ENCODE measurements around the gene RSPH10B2.
"Not testable (repeated sequence)": the region's sequence is repeated elsewhere in the genome, so short reads cannot be mapped to it uniquely, and the experiment has no call there.

GRCh38 chr7:6800331-6800730 lies 46.4 kb downstream of the RSPH10B2 start:
- not testable (repeated sequence) for TF ChIP-seq REST (IDR thresholded peaks at IDR 0.05; ENCODE audit: borderline replicate concordance); REST (CRISPR knock-in tag; IDR thresholded peaks at IDR 0.05; ENCODE audit: low read depth); POLR2AphosphoS5 (IDR thresholded peaks at IDR 0.05; ENCODE audit: control insufficient read depth, insufficient read depth, low read depth, low read length)
